ENCODE data around the gene AKR1C2.
A peak's percentile ranks its signal among the peaks of the same experiment; 100 is the strongest.
"Not testable (repeated sequence)": the region's sequence is repeated elsewhere in the genome, so short reads cannot be mapped to it uniquely, and the experiment has no call there.

The AKR1C2 gene

DNA sequence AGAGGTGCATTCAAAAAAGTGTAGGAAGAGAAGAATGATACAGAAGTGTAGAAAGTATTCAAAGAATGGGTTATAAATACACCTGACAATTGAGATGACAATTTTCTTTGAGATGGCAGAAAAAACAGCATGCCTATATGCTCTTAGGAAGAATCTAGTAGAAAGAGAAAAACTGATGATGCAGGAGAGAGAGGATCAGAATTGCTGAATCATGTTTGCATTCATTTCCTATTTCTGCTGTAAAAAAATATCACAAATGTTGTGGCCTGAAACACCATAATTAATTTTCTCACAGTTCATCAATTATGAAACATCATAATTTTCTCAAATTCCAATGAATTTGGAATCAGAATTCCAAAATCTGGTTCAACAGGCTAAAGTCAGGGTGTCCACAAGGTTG lies 50.3 kb downstream of the AKR1C2 start:
- DNase-seq, result no peak

DNA sequence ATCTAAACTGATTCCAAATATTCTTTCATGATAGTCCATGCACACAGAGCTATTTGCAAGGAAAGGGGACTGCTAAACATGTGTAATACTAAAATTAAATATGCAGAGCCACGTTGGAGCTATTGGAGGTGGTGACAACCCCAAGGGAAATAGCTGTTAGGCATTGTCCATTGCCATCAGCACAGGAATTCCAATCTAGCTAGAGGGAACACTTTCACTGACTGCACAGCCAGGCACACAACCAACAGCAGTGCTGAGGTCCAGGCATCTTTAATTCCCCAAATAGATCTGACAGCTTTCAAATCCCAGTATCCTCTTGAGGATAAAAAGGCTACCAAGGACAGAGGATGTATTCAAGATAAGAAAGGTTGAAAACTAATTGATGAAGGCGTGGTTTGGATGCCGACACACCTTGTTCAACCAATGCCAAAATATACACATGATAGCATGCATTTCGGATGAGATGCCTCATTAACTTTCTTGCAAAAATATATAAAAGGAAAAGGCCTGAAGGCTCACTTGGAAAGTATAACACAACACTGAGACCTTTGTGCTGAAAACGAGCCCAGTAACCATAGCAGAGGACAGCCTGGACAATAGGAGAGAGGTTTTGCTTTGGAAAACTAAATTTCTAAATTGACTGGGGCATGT lies 52.0 kb downstream of the AKR1C2 start:
- not testable (repeated sequence) for DNase-seq

DNA sequence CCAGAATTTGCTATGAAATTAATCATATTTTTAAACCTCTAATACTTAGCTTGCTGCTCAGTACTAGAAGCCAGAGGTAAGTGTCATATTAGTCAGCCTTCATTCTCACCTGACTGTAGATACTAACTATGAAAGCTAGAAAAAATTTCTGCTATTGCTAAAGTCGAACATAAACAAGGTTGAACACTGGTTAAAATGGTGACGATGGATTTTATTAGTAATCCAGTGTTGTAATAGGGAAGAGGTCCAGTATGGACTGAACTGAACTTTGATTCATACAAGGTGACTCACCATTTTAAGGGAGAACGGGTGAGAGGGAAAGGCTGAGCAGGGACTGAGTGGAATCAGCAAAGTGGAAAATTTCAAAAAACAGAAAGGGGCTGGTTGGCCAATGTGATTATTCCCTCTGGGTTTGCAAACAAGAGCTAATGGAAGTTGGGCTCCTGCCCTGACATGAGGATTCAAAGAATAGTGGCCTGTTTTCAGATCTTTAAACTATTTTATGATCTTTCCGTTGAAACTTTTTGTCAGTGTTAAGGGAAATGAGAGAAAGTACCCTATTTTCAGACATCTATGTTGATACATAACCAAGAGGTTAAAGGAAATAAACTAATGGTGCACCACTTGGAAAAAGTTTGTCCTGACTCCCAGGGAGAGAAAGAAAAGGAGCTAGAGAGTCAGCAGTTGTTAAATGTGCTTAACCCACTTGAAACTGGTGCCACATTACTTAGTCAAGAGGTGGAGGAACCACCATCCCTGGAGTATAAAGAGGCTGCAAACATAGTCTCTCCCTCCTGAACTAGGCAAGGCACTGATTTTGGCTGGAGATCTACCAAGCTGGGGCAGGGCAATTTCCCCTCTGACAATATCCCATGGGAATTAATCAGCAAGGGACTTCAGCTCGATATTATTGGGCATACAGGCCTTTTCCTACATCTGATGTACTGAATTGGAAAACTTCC lies 55.7 kb downstream of the AKR1C2 start:
- peak; percentile 65 for DNase-seq

DNA sequence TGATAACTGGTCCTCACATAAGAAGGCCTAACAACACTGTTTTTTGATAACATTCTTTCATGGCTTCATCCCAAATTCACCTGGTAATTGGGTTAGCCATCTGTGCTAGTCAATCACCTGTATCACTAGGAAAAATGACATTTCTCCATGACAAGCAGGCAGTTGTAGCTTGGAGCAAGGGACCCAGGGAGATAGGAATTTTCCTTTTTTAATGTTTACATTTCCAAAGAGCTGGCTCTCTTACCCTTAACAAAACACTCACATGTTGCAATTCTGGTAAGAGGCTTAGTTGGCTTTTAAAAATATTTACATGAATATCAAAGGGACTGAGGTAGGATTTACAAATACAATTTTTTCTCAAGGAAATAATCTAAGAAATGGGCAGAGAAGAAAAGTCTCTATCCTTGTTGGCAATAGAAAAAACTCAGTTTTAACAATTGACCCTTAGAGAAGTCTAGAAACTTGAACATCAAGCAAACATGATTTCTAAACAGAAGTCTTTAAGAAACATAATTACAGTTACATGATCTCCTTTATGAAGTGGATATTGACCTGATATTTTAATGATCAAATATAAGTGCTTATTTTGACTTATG lies 56.5 kb downstream of the AKR1C2 start:
- DNase-seq, result no peak

DNA sequence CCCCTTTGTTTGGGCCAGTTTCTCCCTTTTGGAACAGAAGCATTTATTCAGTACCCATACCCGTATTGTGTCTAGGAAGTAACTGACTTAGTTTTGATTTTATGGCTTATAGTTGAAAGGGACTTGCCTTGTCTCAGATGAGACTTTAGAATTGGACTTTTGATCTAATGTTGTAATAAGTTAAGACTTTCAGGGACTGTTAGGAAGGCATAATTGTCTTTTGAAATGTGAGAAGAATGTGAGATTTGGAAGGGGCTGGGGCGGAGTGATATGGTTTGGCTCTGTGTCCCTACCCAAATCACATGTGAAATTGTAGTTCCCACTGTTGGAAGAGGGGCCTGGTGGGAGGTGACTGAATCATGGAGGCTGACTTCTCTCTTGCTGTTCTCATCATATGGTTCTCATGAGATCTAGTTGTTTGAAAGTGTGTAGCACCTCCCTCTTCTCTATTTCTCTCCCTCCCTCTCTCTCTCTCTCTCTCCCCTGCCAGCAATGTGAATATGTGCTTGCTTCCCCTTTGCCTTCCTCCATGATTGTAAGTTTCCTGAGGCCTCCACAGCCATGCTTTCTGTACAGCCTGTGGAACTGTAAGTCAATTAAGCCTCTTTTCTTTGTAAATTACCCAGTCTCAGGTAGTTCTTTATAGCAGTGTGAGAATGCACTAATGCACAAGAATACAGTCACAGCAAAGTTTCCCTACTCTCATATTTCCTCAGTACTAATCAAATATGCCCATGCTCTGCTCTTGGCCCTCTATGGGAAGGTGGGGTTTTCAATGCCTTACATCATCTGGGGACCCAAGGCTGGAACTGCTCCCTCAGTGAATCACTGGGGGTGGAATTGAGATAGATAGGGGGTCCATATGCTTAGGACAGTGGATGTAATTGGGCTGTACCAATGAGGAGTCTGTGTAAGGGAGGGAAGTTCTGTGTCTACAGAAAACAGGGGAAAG lies 57.6 kb downstream of the AKR1C2 start:
- no peak for DNase-seq

DNA sequence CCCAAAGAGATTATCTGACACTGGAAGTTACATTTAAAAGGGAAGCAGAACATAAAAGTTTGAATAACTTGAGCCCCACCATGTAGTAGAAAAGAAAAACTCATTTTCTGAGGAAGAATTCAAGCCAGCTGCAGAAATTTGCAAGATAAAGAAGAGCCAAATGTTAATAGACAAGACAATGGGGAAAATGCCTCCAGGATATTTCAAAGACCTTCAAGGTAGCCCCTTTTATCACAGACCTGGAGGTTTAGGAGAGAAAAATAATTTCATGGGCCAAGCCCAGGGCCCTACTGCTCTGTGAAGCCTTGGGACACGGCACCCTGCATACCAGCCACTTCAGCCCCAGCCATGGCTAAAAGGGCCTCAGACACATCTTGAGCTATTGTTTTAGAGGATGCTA lies 58.8 kb downstream of the AKR1C2 start:
- no peak for DNase-seq

DNA sequence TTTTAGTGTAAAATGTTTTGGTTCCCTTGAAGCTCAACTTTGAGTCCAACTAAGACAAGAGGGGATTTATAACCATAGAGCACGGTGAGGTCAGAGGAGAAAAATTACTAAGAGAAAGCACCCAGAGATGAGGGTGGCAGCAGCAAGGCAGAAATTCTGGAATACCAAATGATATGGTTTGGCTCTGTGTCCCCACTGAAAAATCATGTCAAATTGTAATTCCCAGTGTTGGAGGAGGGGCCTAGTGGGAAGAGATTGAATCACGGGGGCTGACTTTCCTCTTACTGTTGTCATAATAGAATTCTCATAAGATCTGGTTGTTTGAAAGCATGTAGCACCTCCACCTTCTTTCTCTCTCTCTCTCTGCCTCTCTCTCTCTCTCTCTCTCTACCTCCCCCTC lies 59.8 kb downstream of the AKR1C2 start:
- DNase-seq, result no peak

DNA sequence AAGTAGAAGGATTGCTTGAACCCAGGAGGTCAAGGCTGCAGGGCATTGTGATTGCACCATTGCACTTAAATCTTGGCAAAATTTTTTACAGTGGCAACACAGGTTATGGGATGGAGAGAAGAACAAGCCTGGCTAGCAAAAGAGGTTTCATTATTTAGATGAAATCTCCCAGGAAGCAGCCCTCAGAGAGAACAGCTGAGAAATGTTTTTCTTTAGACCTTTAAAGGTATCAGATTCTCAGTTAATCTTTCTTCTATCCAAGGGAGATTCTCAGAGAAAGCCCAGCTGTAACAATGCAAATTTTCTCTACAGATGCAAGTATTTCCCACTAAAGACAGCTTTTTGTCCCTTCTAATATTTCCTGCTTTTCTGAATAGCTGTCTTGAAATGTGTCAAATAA lies 60.2 kb downstream of the AKR1C2 start:
- not testable (repeated sequence) for DNase-seq

DNA sequence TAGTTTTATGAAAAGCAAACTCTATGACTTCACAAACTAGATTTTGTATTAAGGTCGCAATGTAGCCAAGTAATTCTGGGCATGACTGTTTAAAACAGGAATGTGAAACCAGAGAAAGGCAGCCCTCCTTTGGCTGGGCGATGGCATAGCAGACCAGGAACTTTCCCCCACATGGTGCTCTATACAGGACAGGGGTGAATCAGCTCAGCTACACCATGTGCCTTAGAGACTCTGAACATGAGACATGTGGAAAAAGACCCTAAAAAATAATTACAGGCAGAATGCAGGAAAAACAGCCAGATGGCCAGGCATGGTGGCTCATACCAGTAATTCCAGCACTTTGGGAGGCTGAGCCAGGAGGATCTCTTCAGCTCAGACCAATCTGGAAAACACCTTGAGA lies 60.7 kb downstream of the AKR1C2 start:
- DNase-seq, result not testable (repeated sequence)

DNA sequence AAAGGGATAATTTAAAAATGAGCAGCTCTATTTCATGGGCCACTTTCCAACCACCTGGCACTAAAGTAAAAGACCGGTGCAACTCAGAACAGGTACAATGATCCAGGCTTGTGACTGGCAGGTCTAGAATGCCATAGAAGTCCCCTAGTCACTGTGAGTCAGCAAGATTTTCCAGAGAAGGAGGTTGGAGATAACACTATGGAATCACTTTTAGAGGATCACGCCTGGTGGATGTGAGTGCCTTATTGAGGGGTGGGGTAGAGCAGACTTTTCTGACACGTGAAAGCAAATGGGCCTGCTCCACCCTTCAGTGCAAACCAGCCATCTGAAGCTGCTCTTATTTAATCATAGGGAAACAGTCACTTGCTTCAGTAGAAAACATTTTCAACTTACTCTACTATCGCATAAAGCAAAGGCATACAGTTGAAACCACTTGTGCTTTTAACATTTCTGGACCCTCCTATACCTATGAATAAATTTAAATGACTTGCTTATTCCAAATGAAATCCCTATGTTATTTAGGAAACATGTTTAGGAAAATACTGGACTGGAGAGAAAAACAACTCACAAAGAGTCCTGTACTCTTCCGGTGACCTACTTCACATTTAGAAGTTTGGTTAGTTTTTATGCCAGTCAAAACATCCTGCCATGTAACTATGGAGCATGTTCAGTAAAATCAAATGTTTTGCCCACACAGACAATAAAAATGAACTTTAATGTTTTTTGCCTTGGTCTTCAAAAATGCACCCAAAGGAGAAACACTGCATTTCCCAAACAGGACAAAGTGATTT lies 61.9 kb downstream of the AKR1C2 start:
- DNase-seq, result no peak

DNA sequence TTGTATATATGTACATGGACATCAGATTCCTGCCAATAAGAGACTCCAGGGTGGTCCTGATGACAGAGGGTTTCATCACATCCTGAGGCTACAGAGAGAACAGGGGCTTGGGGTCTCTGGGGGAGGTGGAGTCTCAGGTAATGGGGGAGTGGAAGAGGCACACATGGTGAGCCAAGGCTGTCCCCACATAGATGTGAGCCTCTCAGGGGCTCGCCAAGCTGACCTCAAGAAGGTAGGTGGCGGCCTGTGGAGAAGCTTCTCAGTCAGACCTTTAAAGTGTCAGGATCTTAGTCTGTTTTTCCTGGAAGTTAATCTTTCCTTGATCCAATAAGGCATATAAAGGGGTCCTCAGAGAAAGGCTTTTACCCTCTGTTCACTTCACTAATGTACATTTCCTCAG lies 62.7 kb downstream of the AKR1C2 start:
- not testable (repeated sequence) for DNase-seq

DNA sequence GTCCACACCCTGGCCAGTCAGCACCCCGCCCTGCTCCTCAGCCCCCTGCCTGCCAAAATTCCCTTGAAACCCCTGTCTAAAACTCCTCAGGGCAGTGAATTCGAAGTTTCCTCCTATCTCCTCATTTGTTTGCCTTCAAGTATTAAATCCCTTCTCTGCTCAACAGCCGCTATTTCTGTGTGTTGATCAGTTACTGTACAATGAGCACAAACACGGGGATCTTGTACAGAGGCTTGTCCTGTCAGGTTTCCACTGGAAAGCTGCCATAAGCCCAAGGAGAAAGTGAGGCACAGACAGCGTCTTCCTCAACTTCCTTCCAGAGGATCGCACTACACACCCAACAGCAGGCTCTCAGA lies 63.6 kb downstream of the AKR1C2 start:
- not testable (repeated sequence) for DNase-seq

DNA sequence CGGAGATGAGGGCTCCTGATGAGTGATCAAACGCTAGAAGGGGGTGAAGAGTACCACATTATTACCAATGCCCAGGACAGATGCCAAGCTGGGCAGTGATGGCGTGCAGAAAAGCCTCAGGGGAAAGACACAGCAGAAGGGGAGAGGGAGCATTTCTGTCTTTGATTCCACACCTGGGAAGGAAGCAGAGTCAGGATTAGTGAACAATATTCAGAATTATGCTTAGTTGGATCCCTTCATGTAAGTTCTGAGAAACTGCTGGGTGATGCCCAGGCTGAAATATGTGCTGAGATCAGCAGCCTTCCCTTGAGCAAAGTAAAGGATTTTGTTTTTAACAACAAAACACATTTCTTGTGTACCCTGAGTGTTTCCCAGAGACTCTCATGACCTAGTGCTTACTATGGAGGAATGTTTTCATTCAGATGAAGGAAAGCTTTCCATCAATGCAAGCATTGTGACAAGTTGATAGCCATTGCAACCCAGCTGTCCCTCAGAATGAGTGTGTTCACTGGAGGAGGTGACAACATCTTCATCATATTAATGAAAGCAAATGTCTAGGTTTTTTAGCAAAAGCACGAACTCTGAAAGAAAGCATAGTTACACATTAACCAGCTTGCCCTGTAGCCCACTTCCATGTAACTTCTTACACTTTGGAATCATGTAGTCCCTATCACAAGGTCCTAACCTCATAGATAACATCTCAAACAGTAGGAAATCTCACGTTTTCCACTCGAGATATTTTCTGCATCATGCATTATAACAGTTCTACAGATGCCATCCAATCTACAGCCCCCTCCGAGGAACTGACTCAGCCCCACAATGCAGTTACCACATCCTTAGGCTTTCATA lies 64.2 kb downstream of the AKR1C2 start:
- DNase-seq, result no peak
